ENCODE measurements around the gene C6.

- no peak for TF ChIP-seq CTCF (IDR thresholded peaks at IDR 0.05)
- TF ChIP-seq POLR2A (IDR thresholded peaks at IDR 0.05; ENCODE audit: low read depth): no peak
Measured at GRCh38 chr5:41250351-41250987, 37.1 kb upstream of the C6 start.
